T-helper 17 cell (primary cell): Measurements from ENCODE around the gene VSIR. TPM values are rescaled to one million over a fixed set of nuclear protein-coding genes. Genes with fewer than 3 reads are reported as not detected.
A peak's percentile ranks its signal among the peaks of the same experiment; 100 is the strongest.

Experiments
- ATAC-seq: fragments of 150-1000 bp; cut with Tn5 transposase; 2 replicates; pipeline ENCODE4 v1.10.0; 2021; ENCODE audit warnings: mild to moderate bottlenecking, moderate library complexity
- DNase-seq, 3 donors: peaks; one replicate each; pipeline versions ENCODE4 v3.0.0 to v3.0.0-alpha.2; 2020 to 2021
- H3K9me3 ChIP-seq: one replicate; pipeline ENCODE4 v1.7.0; 2013; ENCODE audit warnings: low read length, mild to moderate bottlenecking; ENCODE audit not compliant: control insufficient read depth, poor library complexity, severe bottlenecking
- H3K27ac Mint-ChIP-seq: one replicate; pipeline ENCODE4 v1.8.0; 2022; ENCODE audit warnings: mild to moderate bottlenecking, moderate library complexity, mixed read lengths
- H3K27me3 Mint-ChIP-seq: one replicate; pipeline ENCODE4 v1.8.0; 2022; ENCODE audit warnings: mixed read lengths
- H3K36me3 Mint-ChIP-seq: one replicate; pipeline ENCODE4 v1.8.0; 2022; ENCODE audit warnings: low read depth, mixed read lengths
- H3K4me1 Mint-ChIP-seq: one replicate; pipeline ENCODE4 v1.8.0; 2022; ENCODE audit warnings: mild to moderate bottlenecking, mixed read lengths
- H3K4me3 Mint-ChIP-seq: one replicate; pipeline ENCODE4 v1.8.0; 2022; ENCODE audit warnings: mild to moderate bottlenecking, moderate library complexity, mixed read lengths
- total RNA-seq, 4 donors: library from RNA in 2 of 4; stranded (reverse) in 2 of 4; gene quantifications; one replicate each; pipeline ENCODE4 v1.2.3 and lab custom pipeline; 2022 to 2026

VSIR gene
- total RNA-seq, 2 donors from 2014 or later, result 119 to 124 TPM

- Mint-ChIP-seq H3K4me1 (peaks cover 77% of the 10 kb centered on the region), H3K27me3 (no peaks in the 10 kb centered on the region), H3K36me3 (peaks cover 11% of the 10 kb centered on the region), H3K27ac (peak overlapping the region; percentile 94), H3K4me3 (peak overlapping the region; percentile 80)
- peak; percentile 23 for ATAC-seq
- H3K9me3 ChIP-seq, result no peaks in the 10 kb centered on the region
- no peak for DNase-seq
These were observed 15.9 kb downstream of the VSIR start for GRCh38 chr10:71757399-71757922.

GRCh38 chr10:71756311-71757191 lies 16.8 kb downstream of the VSIR start:
- peak; percentile 80 for ATAC-seq
- H3K9me3 ChIP-seq, result no peaks in the 10 kb centered on the region
- Mint-ChIP-seq H3K36me3 (peaks cover 10% of the 10 kb centered on the region), H3K4me3 (peak overlapping the region; percentile 80), H3K4me1 (peaks cover 77% of the 10 kb centered on the region), H3K27me3 (no peaks in the 10 kb centered on the region), H3K27ac (peak overlapping the region; percentile 94)
- DNase-seq, result no peak

GRCh38 chr10:71755179-71755879 lies 18.0 kb downstream of the VSIR start:
- Mint-ChIP-seq H3K36me3 (peaks cover 3% of the 10 kb centered on the region), H3K4me3 (no peak overlapping the region), H3K27ac (peak overlapping the region; percentile 94), H3K27me3 (no peaks in the 10 kb centered on the region), H3K4me1 (peaks cover 73% of the 10 kb centered on the region)
- ATAC-seq (no peak), DNase-seq (no peak)
- no peaks in the 10 kb centered on the region for H3K9me3 ChIP-seq

- H3K36me3 Mint-ChIP-seq, result peaks cover 2% of the 10 kb centered on the region
These were observed 18.8 kb downstream of the VSIR start for GRCh38 chr10:71754562-71754961.

GRCh38 chr10:71753960-71754505 lies 19.3 kb downstream of the VSIR start:
- ATAC-seq (no peak), DNase-seq (no peak)
- no peaks in the 10 kb centered on the region for H3K9me3 ChIP-seq
- Mint-ChIP-seq H3K27ac (peak overlapping the region; percentile 94), H3K4me1 (peaks cover 75% of the 10 kb centered on the region), H3K4me3 (no peak overlapping the region), H3K27me3 (no peaks in the 10 kb centered on the region), H3K36me3 (peaks cover 2% of the 10 kb centered on the region)

More at GRCh38 chr10:71754562-71754961, 18.8 kb downstream of the VSIR start:
- Mint-ChIP-seq H3K27ac (peak overlapping the region; percentile 94), H3K27me3 (no peaks in the 10 kb centered on the region), H3K4me3 (no peak overlapping the region), H3K4me1 (peaks cover 75% of the 10 kb centered on the region)
- DNase-seq (no peak), ATAC-seq (no peak)
- H3K9me3 ChIP-seq, result no peaks in the 10 kb centered on the region

GRCh38 chr10:71753091-71753959 lies 20.0 kb downstream of the VSIR start:
- H3K27me3 Mint-ChIP-seq, result no peaks in the 10 kb centered on the region
- H3K36me3 Mint-ChIP-seq, result peaks cover 5% of the 10 kb centered on the region
- peak overlapping the region; percentile 94 for H3K27ac Mint-ChIP-seq
- H3K4me3 Mint-ChIP-seq, result peak overlapping the region; percentile 79
- DNase-seq (no peak), ATAC-seq (no peak)
- H3K9me3 ChIP-seq, result no peaks in the 10 kb centered on the region
- peaks cover 80% of the 10 kb centered on the region for H3K4me1 Mint-ChIP-seq

- Mint-ChIP-seq H3K36me3 (peaks cover 5% of the 10 kb centered on the region), H3K27me3 (no peaks in the 10 kb centered on the region), H3K4me3 (peak overlapping the region; percentile 79), H3K27ac (peak overlapping the region; percentile 94), H3K4me1 (peaks cover 79% of the 10 kb centered on the region)
- no peaks in the 10 kb centered on the region for H3K9me3 ChIP-seq
- ATAC-seq (no peak), DNase-seq (no peak)
These were observed 20.8 kb downstream of the VSIR start for GRCh38 chr10:71752391-71753090.

- peaks cover 5% of the 10 kb centered on the region for H3K36me3 Mint-ChIP-seq
- H3K27me3 Mint-ChIP-seq, result no peaks in the 10 kb centered on the region
- H3K9me3 ChIP-seq, result no peaks in the 10 kb centered on the region
- peaks cover 80% of the 10 kb centered on the region for H3K4me1 Mint-ChIP-seq
- ATAC-seq, result no peak
- H3K27ac Mint-ChIP-seq, result peak overlapping the region; percentile 94
- peak overlapping the region; percentile 79 for H3K4me3 Mint-ChIP-seq
- DNase-seq, result no peak
These were observed 21.6 kb downstream of the VSIR start for GRCh38 chr10:71751515-71752224.

GRCh38 chr10:71750986-71751385 lies 22.3 kb downstream of the VSIR start:
- Mint-ChIP-seq H3K27me3 (no peaks in the 10 kb centered on the region), H3K36me3 (peaks cover 5% of the 10 kb centered on the region), H3K27ac (peak overlapping the region; percentile 98), H3K4me1 (peaks cover 80% of the 10 kb centered on the region), H3K4me3 (peak overlapping the region; percentile 19)
- ATAC-seq (no peak), DNase-seq (no peak)
- no peaks in the 10 kb centered on the region for H3K9me3 ChIP-seq

- DNase-seq, result no peak
- no peaks in the 10 kb centered on the region for H3K27me3 Mint-ChIP-seq
- peak overlapping the region; percentile 7 for H3K4me3 Mint-ChIP-seq
- peak overlapping the region; percentile 98 for H3K27ac Mint-ChIP-seq
- ATAC-seq, result no peak
- peaks cover 86% of the 10 kb centered on the region for H3K4me1 Mint-ChIP-seq
- no peaks in the 10 kb centered on the region for H3K9me3 ChIP-seq
- peaks cover 5% of the 10 kb centered on the region for H3K36me3 Mint-ChIP-seq
These were observed 23.0 kb downstream of the VSIR start for GRCh38 chr10:71750124-71750841.

GRCh38 chr10:71749396-71749795 lies 23.9 kb downstream of the VSIR start:
- Mint-ChIP-seq H3K36me3 (peaks cover 5% of the 10 kb centered on the region), H3K4me1 (peaks cover 88% of the 10 kb centered on the region), H3K4me3 (peak overlapping the region; percentile 94), H3K27ac (peak overlapping the region; percentile 98), H3K27me3 (no peaks in the 10 kb centered on the region)
- no peak for ATAC-seq
- no peaks in the 10 kb centered on the region for H3K9me3 ChIP-seq
- DNase-seq, result no peak
